ENCODE results near the gene MYO9B.

DNA sequence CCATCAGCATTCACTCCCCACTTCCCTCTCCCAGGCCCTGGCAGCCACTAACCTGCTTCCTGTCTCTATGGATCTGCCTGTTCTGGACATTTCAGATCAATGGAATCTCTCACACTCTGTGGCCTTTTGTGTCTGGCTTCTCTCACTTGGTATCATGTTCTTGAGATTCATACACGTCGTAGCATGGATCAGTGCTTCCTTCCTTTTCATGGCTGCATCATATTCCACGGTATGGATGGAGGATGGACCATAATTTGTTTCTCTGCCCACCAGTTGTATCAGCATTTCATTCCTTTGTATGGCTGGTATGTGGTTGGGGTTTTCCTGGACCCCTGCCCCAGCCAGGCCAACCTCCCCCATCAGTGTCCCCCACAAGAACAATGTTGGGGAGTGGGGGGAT lies 36.2 kb downstream of the MYO9B start:
- no peak for TF ChIP-seq EZH2 (IDR thresholded peaks at IDR 0.05)
- TF ChIP-seq POLR2AphosphoS5 (IDR thresholded peaks at IDR 0.05; ENCODE audit: borderline replicate concordance, low read depth, low read length): no peak
